ENCODE results near the gene FAM53B.
"Not testable (repeated sequence)": the region's sequence is repeated elsewhere in the genome, so short reads cannot be mapped to it uniquely, and the experiment has no call there.

FAM53B gene

DNA sequence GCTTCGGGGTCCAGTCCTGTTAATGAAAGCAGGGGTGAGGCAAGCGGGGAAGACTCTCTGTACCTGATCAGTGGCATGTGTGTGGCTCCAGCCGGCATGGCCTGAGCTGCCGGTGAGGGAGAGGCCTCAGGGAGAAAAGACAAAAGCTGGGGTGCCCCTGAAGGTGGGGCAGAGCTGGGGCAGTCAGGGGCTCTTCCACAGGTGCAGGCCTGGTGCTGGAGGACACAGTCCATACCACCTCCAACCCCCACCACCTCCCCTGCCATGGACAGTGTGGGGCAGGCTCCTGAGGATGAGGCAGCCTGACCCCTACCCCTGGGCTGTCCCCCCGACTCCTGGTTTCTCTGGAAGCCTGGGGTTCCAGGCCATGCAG lies 153.1 kb downstream of the FAM53B start:
- DNase-seq (ENCODE audit: low read depth): no peak
- no peak overlapping the region for H3K4me3 ChIP-seq (ENCODE audit: low read depth, low read length)
- TF ChIP-seq, protein P1, sequence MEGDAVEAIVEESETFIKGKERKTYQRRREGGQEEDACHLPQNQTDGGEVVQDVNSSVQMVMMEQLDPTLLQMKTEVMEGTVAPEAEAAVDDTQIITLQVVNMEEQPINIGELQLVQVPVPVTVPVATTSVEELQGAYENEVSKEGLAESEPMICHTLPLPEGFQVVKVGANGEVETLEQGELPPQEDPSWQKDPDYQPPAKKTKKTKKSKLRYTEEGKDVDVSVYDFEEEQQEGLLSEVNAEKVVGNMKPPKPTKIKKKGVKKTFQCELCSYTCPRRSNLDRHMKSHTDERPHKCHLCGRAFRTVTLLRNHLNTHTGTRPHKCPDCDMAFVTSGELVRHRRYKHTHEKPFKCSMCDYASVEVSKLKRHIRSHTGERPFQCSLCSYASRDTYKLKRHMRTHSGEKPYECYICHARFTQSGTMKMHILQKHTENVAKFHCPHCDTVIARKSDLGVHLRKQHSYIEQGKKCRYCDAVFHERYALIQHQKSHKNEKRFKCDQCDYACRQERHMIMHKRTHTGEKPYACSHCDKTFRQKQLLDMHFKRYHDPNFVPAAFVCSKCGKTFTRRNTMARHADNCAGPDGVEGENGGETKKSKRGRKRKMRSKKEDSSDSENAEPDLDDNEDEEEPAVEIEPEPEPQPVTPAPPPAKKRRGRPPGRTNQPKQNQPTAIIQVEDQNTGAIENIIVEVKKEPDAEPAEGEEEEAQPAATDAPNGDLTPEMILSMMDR (IDR thresholded peaks at IDR 0.05; ENCODE audit: control insufficient read depth, extremely low read depth, insufficient read depth): no peak

DNA sequence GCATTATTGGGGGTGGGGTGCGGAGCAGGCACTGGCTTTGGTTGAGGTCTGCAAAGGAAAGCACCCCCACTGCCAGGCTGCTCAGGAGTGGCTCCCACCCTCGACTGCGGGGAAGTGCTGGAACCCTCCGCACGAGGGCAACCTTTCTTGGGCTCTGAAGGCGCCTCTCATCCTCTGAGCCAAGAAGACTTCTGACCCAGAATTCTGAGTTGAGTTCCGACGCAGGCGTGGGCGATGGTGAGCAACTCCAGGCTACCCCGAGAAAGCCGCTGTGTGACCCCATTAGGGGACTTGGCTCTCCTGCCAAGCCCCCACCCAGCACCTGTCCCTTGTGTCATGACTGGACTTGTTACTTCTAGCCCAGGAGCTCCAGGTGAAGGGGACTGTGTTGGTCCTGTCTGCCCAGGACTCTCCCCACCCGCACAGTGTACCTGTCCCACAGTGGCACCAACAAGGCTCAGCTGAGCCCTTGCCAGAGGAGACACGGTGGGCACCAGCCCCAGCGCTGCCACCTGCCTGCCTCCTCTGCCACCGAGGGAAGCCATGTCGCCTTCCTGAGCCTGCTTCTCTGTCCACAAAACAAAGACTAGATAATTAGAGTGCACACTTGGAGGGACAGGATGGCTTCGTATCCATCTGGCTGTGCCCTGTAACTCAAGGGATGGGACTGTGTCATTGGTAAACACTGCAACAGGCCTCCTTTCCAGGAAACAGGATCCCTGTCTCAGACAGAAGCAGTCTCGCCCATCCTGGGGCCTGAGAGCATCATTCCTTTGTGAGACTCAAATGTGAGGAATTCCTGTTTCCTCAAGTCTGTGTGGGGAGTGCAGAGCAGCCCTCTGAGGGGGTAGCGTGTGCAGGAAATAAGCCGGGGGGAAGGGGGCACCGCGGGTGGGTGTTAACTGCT lies 153.7 kb downstream of the FAM53B start:
- H3K4me3 ChIP-seq (ENCODE audit: low read depth, low read length): no peak overlapping the region
- TF ChIP-seq, protein P1 (IDR thresholded peaks at IDR 0.05; ENCODE audit: control insufficient read depth, extremely low read depth, insufficient read depth): no peak
- no peak for DNase-seq (ENCODE audit: low read depth)

DNA sequence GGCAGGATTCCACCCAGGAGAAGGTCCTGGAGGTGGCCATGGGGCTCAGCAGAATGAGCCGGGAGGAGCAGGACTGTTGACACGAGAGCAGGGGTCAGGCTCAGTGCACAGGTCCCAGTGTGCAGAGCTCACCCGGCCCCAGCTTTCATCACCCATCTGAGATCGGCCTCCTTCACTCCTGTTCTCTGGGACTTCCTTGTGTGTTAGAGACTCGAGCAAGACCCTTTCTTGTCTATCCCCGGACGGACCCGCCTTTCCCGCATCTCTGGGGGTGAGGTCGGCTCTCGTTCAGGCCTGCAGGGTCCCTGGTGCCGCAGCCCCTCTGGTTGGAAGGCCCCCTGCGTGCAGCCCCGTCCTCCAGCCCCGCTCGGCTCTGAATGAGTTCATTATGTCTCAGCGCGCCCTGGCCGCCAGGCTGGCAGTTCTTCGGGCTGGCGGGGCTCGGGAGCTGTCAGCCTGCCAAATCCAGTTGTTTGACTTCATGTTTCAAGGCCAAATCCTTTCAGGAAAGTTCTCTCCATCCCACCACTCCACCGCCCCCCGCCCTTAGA lies 154.6 kb downstream of the FAM53B start:
- TF ChIP-seq, protein P1 (IDR thresholded peaks at IDR 0.05; ENCODE audit: control insufficient read depth, extremely low read depth, insufficient read depth): no peak
- no peak overlapping the region for H3K4me3 ChIP-seq (ENCODE audit: low read depth, low read length)
- DNase-seq (ENCODE audit: low read depth): no peak

DNA sequence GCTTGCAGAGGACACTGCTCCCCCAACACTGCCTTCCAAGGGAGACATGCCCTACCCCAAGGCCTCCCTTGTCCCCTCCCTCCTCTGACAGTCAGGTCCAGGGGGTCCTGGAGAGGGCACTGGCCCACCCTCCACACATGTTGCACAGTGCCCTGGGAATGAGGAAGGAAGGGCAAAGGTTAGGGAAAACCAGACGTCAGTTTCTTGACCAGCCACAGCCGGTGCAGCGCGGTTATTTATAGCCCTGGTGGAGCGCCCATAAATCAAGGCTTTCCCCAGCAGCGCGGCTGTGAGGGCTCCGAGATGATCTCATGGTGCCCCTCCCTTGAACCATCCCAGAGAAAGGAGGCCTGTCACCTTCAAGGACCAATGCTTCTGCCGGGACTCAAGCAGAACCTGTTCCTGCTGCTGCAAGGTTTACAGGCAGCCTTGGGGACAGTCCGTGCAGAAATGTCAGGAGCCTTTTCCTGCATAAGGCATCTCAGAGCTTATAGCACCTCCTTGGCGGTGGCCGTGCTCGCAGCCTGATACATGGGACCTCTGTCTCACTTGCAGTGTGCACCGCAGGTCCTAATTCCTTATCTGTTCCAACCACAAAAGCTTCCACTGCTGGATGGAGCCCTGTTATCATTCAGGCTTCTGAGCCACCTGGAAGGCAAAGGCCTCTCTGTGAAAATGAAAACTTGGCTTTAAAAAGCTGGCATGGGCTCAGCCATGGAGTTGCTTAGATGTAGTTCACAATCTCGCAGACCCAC lies 155.3 kb downstream of the FAM53B start:
- TF ChIP-seq, protein P1 (IDR thresholded peaks at IDR 0.05; ENCODE audit: control insufficient read depth, extremely low read depth, insufficient read depth): no peak
- no peak overlapping the region for H3K4me3 ChIP-seq (ENCODE audit: low read depth, low read length)
- DNase-seq (ENCODE audit: low read depth): peak; percentile 51

DNA sequence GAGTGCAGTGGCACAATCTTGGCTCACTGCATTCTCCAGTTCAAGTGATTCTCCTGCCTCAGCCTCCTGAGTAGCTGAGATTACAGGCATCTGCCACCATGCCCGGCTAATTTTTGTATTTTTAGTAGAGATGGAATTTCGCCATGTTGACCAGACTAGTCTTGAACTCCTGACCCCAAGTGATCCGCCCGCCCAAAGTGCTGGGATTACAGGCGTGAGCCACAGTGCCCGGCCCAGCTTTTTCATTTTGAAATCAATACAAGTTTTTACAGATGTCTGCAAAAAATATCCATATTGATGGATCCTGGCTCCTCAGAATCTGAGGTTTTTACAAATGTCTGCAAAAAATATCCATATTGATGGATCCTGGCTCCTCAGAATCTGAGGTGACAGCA lies 155.8 kb downstream of the FAM53B start:
- H3K4me3 ChIP-seq (ENCODE audit: low read depth, low read length); DNase-seq (ENCODE audit: low read depth): not testable (repeated sequence)

DNA sequence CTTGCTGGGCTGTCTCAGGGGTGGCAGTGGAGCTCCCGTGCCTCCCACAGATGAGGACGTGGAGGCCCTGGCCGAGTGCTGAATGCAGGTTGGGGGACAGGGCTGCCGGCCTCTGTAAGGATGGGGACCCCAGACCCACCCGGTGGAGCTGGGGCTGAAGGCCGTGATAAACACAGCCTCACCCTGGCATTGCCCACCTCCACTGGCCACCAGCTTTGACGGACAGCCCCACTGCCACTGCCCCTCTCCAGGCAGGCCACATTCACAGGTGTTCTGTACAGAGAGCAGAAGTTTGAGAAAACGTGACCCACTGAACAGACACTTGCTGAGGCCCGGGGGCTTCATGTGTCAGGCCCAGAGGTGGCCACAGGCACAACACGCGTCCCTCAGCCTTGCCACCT lies 156.4 kb downstream of the FAM53B start:
- TF ChIP-seq, protein P1 (IDR thresholded peaks at IDR 0.05; ENCODE audit: control insufficient read depth, extremely low read depth, insufficient read depth): no peak
- DNase-seq (ENCODE audit: low read depth): no peak

DNA sequence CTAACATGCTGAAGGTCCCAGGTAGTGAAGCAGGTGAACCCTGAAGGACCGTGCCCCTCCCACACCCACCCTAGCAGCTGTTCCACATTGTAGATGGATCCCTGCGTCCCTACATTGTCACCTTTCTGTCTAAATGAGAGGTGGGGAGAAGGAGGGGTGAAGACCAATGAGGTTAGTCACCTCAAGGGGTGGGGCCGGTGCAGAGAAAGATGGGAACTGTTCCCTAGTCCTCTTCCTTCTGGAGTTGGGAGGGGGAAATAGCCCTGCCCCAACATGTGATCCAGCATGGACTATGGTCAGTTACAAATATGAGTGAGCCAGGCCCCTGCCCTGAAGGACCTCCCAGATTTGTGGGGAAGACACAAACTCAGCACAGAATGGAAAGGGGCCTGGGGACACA lies 158.0 kb downstream of the FAM53B start:
- H3K4me3 ChIP-seq (ENCODE audit: low read depth, low read length): no peak overlapping the region
- TF ChIP-seq, protein P1 (IDR thresholded peaks at IDR 0.05; ENCODE audit: control insufficient read depth, extremely low read depth, insufficient read depth): no peak
- DNase-seq (ENCODE audit: low read depth): no peak

More for the DNA sequence above, 156.4 kb downstream of the FAM53B start:
- no peak overlapping the region for H3K4me3 ChIP-seq (ENCODE audit: low read depth, low read length)

Measured in LNCaP clone FGC (cell line).